SK-N-MC (cell line): Measurements from ENCODE around the gene GALNT13.

Experiments
- EZH2 ChIP-seq: fragments of 200-600 bp; sonication (generic); IDR thresholded peaks from one replicate; pipeline ENCODE4 v1.6.1; 2017; ENCODE audit warnings: antibody characterized with exemption
- FOXP2 ChIP-seq: optimal IDR thresholded peaks from 2 replicates; pipeline ENCODE3; 2011; ENCODE audit warnings: mild to moderate bottlenecking, moderate library complexity; ENCODE audit not compliant: insufficient read depth; ENCODE audit errors: extremely low read length, control extremely low read depth
- POLR2AphosphoS5 ChIP-seq: IDR thresholded peaks from 2 replicates; pipeline ENCODE4 v1.6.1; 2012; ENCODE audit warnings: mild to moderate bottlenecking, low read depth, low read length, borderline replicate concordance

DNA sequence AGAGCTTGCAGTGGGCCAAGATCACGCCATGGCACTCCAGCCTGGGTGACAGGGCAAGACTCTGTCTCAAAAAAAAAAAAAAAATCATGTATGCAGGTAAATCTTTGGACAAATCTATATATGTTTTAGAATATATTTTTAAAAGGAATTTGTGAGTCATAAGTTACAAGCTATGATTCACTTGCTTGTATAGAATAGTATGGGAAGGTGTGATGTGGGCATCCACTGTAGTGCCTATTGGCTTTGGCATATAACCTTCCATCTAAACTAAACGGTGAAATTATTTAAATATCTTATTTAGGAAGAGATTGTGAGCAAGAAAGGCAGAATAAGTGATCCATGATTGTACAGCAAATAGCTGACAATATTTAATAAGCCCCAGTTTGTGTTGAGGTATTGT is 261.1 kb downstream of the GALNT13 start:
- no peak for TF ChIP-seq POLR2AphosphoS5
- no peak for TF ChIP-seq FOXP2
- no peak for TF ChIP-seq EZH2
